ENCODE results near the gene ADAMTS18. TPM values are rescaled to one million over a fixed set of nuclear protein-coding genes. Genes with fewer than 3 reads are reported as not detected.

Gene ADAMTS18
- total and polyA plus RNA-seq, 8 donors, result 0.55 to 7.0 TPM; not detected in 6

DNA sequence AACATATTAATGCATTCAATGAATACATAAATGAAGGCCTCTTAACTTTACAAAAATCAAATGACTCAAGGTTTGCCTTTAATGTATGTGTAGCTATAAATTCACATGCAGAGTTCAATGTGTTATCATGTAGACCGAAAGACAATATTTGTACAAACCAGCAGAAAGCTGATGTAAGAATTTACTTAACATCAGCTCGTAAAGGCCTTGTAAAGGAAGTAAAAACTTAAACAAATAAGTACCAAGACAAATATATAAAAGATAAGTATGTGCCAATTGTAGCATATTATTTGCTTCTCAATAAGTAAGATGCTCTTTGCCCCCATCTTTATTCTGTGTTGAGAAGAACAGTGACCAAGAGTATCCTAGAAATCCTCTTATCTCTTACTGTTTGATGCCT is 130.0 kb downstream of the ADAMTS18 start:
- DNase-seq, result peak in 1 of 2 donors; percentile 63
- 29 to 55% (median 32%) methylated on average over 2 of the region's 2 CpGs for WGBS, 5 donors
- H3K4me1 ChIP-seq, result peaks cover 0 to 4% (median 0%) of the 10 kb centered on the region in 4 donors
- TF ChIP-seq CTCF (IDR thresholded peaks at IDR 0.05) (no peak), POLR2AphosphoS5 (IDR thresholded peaks at IDR 0.05) (peak in 1 of 3 donors; percentile 20)
- peaks cover 0 to 77% (median 14%) of the 10 kb centered on the region in 3 donors for H3K27me3 ChIP-seq
- no peak overlapping the region for H3K27ac ChIP-seq
- intact Hi-C loops (cut with DNase I; ENCODE audit: low total_unique reads), result no loop called here
- no peak overlapping the region for H3K4me3 ChIP-seq
- no peaks in the 10 kb centered on the region for H3K36me3 ChIP-seq
- H3K9me3 ChIP-seq, result no peaks in the 10 kb centered on the region

DNA sequence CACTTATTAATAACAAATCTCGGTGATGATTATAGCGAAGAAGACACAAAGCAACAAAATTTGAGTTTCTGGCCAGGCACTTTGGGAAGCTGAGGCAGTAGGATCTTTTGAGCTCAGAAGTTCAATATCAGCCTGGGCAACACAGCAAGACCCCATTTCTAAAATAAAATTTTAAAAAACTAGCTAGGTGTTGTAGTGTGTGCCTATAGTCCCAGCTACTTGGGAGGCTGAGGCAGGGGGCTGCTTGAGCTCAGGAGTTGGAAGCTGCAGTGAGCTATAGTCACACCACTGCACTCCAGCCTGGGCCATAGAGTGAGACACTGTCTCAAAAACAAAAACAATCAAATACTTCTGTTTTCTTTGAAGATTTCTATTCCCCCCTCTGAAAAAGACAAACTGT is 130.7 kb downstream of the ADAMTS18 start:
- TF ChIP-seq EP300 (IDR thresholded peaks at IDR 0.05) (no peak), POLR2AphosphoS5 (IDR thresholded peaks at IDR 0.05) (no peak), POLR2A (IDR thresholded peaks at IDR 0.05) (no peak), CTCF (IDR thresholded peaks at IDR 0.05) (no peak)
- 73 to 99% (median 98%) methylated on average over 2 of the region's 2 CpGs for WGBS, 5 donors
- no peak for DNase-seq

DNA sequence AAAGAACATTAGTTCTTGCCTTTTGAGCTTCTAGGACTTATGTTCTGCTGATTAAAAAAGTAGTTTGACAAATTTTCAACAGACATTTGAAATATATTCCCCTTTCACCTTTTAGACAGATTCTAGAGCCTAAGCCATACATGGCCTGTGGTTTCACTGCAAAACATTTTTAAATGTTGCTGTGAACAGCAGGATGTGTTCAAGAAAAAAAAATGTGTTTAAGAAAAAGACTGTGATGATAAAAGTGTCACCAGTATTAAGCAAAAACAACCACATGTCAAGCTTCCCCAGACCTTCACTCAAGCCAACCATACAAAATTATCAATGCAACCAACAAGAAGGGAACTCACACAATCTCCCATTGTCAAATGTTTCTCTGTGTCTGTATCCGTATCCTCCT is 132.2 kb downstream of the ADAMTS18 start:
- WGBS, 5 donors, result 56 to 94% (median 85%) methylated on average over 1 of the region's 1 CpG

More for the DNA sequence above, 130.7 kb downstream of the ADAMTS18 start:
- intact Hi-C loops (cut with DNase I; ENCODE audit: low total_unique reads), result no loop called here
- H3K27me3 ChIP-seq, result peaks cover 0 to 80% (median 15%) of the 10 kb centered on the region in 3 donors
- no peak overlapping the region for H3K27ac ChIP-seq
- H3K4me3 ChIP-seq, result no peak overlapping the region
- no peaks in the 10 kb centered on the region for H3K9me3 ChIP-seq
- peaks cover 0 to 4% (median 0%) of the 10 kb centered on the region in 4 donors for H3K4me1 ChIP-seq
- H3K36me3 ChIP-seq, result no peaks in the 10 kb centered on the region

GRCh38 chr16:77302249-77302648 is 132.6 kb downstream of the ADAMTS18 start:
- WGBS, 5 donors, result 89 to 91% (median 90%) methylated on average over 5 of the region's 5 CpGs
- no peaks in the 10 kb centered on the region for H3K9me3 ChIP-seq
- intact Hi-C loops (cut with DNase I; ENCODE audit: low total_unique reads), result no loop called here
- DNase-seq, result no peak
- no peaks in the 10 kb centered on the region for H3K36me3 ChIP-seq
- peaks cover 0 to 4% (median 0%) of the 10 kb centered on the region in 4 donors for H3K4me1 ChIP-seq
- peaks cover 0 to 82% (median 23%) of the 10 kb centered on the region in 3 donors for H3K27me3 ChIP-seq
- H3K4me3 ChIP-seq, result no peak overlapping the region
- no peak for TF ChIP-seq POLR2AphosphoS5 (IDR thresholded peaks at IDR 0.05)
- TF ChIP-seq POLR2A (IDR thresholded peaks at IDR 0.05), result no peak
- no peak for TF ChIP-seq CTCF (IDR thresholded peaks at IDR 0.05)
- TF ChIP-seq EP300 (IDR thresholded peaks at IDR 0.05), result no peak
- no peak overlapping the region for H3K27ac ChIP-seq

More for the DNA sequence above, 132.2 kb downstream of the ADAMTS18 start:
- H3K36me3 ChIP-seq, result no peaks in the 10 kb centered on the region
- intact Hi-C loops (cut with DNase I; ENCODE audit: low total_unique reads), result no loop called here
- H3K4me3 ChIP-seq, result no peak overlapping the region
- peaks cover 0 to 4% (median 0%) of the 10 kb centered on the region in 4 donors for H3K4me1 ChIP-seq
- TF ChIP-seq EP300 (IDR thresholded peaks at IDR 0.05) (no peak), CTCF (IDR thresholded peaks at IDR 0.05) (no peak), POLR2AphosphoS5 (IDR thresholded peaks at IDR 0.05) (no peak), POLR2A (IDR thresholded peaks at IDR 0.05) (no peak)
- no peaks in the 10 kb centered on the region for H3K9me3 ChIP-seq
- peaks cover 0 to 85% (median 23%) of the 10 kb centered on the region in 3 donors for H3K27me3 ChIP-seq
- no peak for DNase-seq
- no peak overlapping the region for H3K27ac ChIP-seq

All from stomach (tissue), 9 donors.